Ovary (tissue), 9 donors: ENCODE results near the gene DGKD. TPM values are rescaled to one million over a fixed set of nuclear protein-coding genes. Genes with fewer than 3 reads are reported as not detected.

Experiments used
- DNase-seq, 5 donors: peaks; one replicate each; pipeline ENCODE4 v3.0.0-alpha.2; 2019 to 2020
- H3K27ac ChIP-seq, 2 donors: fragments of 200-600 bp; one replicate each; pipeline versions ENCODE4 v1.5.1 to v1.8.0; 2019 to 2022
- H3K27me3 ChIP-seq: fragments of 200-600 bp; one replicate; pipeline ENCODE4 v1.8.0; 2022
- H3K36me3 ChIP-seq: fragments of 200-600 bp; sonication (generic); one replicate; pipeline ENCODE4 v1.5.1; 2019
- H3K4me1 ChIP-seq: one replicate; pipeline ENCODE4 v1.8.1; 2013; ENCODE audit warnings: mild to moderate bottlenecking, moderate library complexity; ENCODE audit not compliant: insufficient read depth
- H3K4me3 ChIP-seq: fragments of 200-600 bp; sonication (generic); one replicate; pipeline ENCODE4 v1.5.1; 2017
- H3K9me3 ChIP-seq, 2 donors: fragments of 200-600 bp in 1 of 2; sonication (generic) in 1 of 2; one replicate each; pipeline versions ENCODE4 v1.5.1 to v1.8.1; 2013 to 2019; ENCODE audit warnings: mild to moderate bottlenecking in 1 of 2, moderate library complexity in 1 of 2
- CTCF ChIP-seq, 3 donors: fragments of 450-650 bp in 2 of 3; fragments of 200-600 bp in 1 of 3; IDR thresholded peaks; one replicate each; pipeline versions ENCODE4 v1.5.1 to v1.8.0; 2016 to 2022; ENCODE audit warnings: antibody characterized with exemption in 3 of 3, mild to moderate bottlenecking in 1 of 3
- EP300 ChIP-seq: sonication (generic); formaldehyde crosslinking; IDR thresholded peaks from one replicate; pipeline ENCODE4 v1.6.1; 2017; ENCODE audit warnings: antibody characterized with exemption
- POLR2A ChIP-seq: fragments of 450-650 bp; IDR thresholded peaks from one replicate; pipeline ENCODE4 v1.6.1; 2017; ENCODE audit warnings: antibody characterized with exemption, mild to moderate bottlenecking, moderate library complexity
- WGBS, 3 donors: extraction: QIAGEN DNeasy Blood & Tissue Kit in 1 of 3; methylation state at CpG; one replicate each; pipeline versions ENCODE4 v1.1.5 to v1.1.7; 2013 to 2017; 5-methylcytosine and 5-hydroxymethylcytosine counted together
- intact Hi-C, 4 donors: fragments of 100-400 bp; cut with DNase I; formaldehyde crosslinking; loops; one replicate each; pipeline versions ENCODE4 v1.11.0 to v1.15.1; 2022 to 2023
- polyA plus RNA-seq, 2 donors: library from polyadenylated mRNA; stranded (reverse); fragments of 200-250 nt in 1 of 2; fragments of 350-450 nt in 1 of 2; fragmentation: Illumina TruSeq in 1 of 2; extraction: RNeasy Lipid Tissue Mini Kit (QIAGEN cat#74804) in 1 of 2; gene quantifications; one replicate each; pipeline ENCODE4 v1.2.3, GENCODE V29; 2013 to 2014
- total RNA-seq, 7 donors: library from RNA; depleted of rRNA in 2 of 7; stranded (reverse); fragments of >200 nt in 2 of 7; fragmentation: NEBNext Ultra II Directional in 3 of 7; extraction: Animal tissue kit (Norgen Biotek cat#: 25700) in 3 of 7; gene quantifications; one replicate each; pipeline versions ENCODE4 v1.1.0 to v1.2.4, GENCODE V29; 2016 to 2023
- donor health status: DM: no; HTN: no; CAD: no; lungs with moderate emphysema.
- donor health status: DM: no; HTN: no; CAD: no.
- donor health status: Bipolar disorder and iron deficiency.
- donor health status: DM: yes; HTN: yes; CAD: no.
- donor health status: DM: no; HTN: no; CAD: no.
- donor health status: DM: yes; HTN: yes; CAD: no.

The DGKD gene
- total and polyA plus RNA-seq, 9 donors = 9.4 to 81.8 (median 36.3) TPM

- H3K4me3 ChIP-seq = no peak overlapping the region
- peaks cover 0 to 2% of the 10 kb centered on the region in 2 donors for H3K9me3 ChIP-seq
- intact Hi-C loops = no loop called here
- peaks cover 7% of the 10 kb centered on the region for H3K4me1 ChIP-seq
- no peaks in the 10 kb centered on the region for H3K36me3 ChIP-seq
- 75 to 87% (median 85%) methylated on average over 4 of the region's 4 CpGs for WGBS, 3 donors
- TF ChIP-seq EP300 (no peak), CTCF (IDR thresholded peaks at IDR 0.05) (no peak)
- H3K27me3 ChIP-seq = no peaks in the 10 kb centered on the region
- H3K27ac ChIP-seq = no peak overlapping the region
- DNase-seq = no peak
These were observed 58.8 kb downstream of the DGKD start for GRCh38 chr2:233413046-233413445.

- 61 to 76% (median 74%) methylated on average over 9 of the region's 9 CpGs for WGBS, 3 donors
- no peak overlapping the region for H3K27ac ChIP-seq
- peaks cover 10% of the 10 kb centered on the region for H3K4me1 ChIP-seq
These were observed 59.4 kb downstream of the DGKD start for GRCh38 chr2:233413559-233414272.

DNA sequence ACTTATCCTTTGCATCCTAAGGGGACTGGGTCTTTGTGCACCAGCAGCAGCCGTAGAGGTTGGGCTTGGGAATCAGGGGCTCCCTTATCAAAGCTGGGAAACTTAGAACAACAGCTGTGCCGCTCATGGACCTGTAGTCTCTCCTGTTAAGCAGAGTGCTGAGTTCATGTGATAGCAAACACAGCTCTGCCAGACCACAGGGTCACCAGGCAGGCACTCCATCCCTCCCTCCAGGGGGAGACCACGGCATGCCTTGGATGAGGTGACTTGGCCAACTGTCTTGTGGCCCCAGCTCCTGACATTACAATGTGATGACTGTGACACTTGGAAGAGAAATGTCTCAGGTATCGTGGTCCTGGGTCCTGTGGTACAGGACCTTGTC, 60.0 kb downstream of the DGKD start:
- Histone ChIP-seq H3K4me1 (peaks cover 9% of the 10 kb centered on the region), H3K36me3 (no peaks in the 10 kb centered on the region), H3K27me3 (no peaks in the 10 kb centered on the region), H3K4me3 (no peak overlapping the region), H3K9me3 (peaks cover 0 to 2% of the 10 kb centered on the region in 2 donors), H3K27ac (no peak overlapping the region)
- 71 to 91% (median 84%) methylated on average over 4 of the region's 4 CpGs for WGBS, 3 donors
- DNase-seq = no peak
- no peak for TF ChIP-seq EP300
- intact Hi-C loops = no loop called here

More at GRCh38 chr2:233413559-233414272, 59.4 kb downstream of the DGKD start:
- DNase-seq = no peak
- Histone ChIP-seq H3K27me3 (no peaks in the 10 kb centered on the region), H3K36me3 (no peaks in the 10 kb centered on the region), H3K9me3 (peaks cover 0 to 2% of the 10 kb centered on the region in 2 donors), H3K4me3 (no peak overlapping the region)
- no peak for TF ChIP-seq POLR2A
- TF ChIP-seq EP300 = no peak
- no peak for TF ChIP-seq CTCF (IDR thresholded peaks at IDR 0.05)
- intact Hi-C loops = no loop called here

DNA sequence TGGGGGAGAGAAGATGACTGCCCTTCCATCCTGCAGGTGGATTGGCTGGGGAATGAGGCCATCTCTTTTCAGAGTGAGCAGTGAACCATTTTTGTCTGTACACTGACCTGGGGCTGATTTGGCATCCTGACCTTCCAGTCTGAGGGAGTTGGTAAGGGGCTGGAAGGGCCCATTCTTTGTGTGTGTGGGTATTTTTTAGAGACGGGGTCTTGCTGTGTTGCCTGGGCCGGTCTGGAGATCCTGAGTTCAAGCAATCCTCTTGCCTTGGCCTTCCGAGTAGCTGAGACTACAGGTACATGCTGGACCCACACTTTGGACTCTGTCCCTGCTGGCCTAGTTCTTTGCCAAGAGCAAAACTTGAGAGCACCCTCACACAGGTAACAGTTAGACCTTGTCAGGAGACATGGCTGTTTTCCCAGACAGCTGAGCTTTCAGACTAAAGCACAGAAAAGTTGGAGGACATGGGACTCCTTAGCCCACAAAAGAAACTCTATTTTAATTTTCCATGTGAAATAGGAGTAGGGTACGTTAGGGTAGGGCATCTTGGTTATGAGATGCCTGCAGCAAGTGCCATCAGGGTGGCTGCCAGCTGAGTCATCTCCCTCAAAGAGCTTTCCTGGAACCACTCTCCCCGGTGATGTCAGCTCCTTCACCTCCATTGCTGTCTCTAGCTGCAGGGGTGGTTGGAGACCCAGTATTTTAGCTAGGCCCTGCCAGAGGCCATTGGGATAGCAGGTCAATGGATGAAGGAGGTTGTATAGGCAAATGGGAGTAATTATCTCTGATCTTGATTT, 60.7 kb downstream of the DGKD start:
- DNase-seq = no peak
- no peak for TF ChIP-seq CTCF (IDR thresholded peaks at IDR 0.05)
- no peak for TF ChIP-seq POLR2A
- TF ChIP-seq EP300 = no peak
- intact Hi-C loops = no loop called here
- Histone ChIP-seq H3K4me1 (peaks cover 16% of the 10 kb centered on the region), H3K36me3 (no peaks in the 10 kb centered on the region), H3K9me3 (peaks cover 0 to 2% of the 10 kb centered on the region in 2 donors), H3K4me3 (no peak overlapping the region), H3K27ac (no peak overlapping the region), H3K27me3 (no peaks in the 10 kb centered on the region)
- WGBS, 3 donors = 91 to 98% (median 96%) methylated on average over 5 of the region's 5 CpGs

- Histone ChIP-seq H3K9me3 (peaks cover 0 to 2% of the 10 kb centered on the region in 2 donors), H3K4me1 (peaks cover 22% of the 10 kb centered on the region), H3K36me3 (no peaks in the 10 kb centered on the region), H3K4me3 (no peak overlapping the region), H3K27me3 (no peaks in the 10 kb centered on the region), H3K27ac (no peak overlapping the region)
- WGBS, 3 donors = 80 to 94% (median 86%) methylated on average over 3 of the region's 3 CpGs
- intact Hi-C loops = no loop called here
- no peak for DNase-seq
- TF ChIP-seq CTCF (IDR thresholded peaks at IDR 0.05) (no peak), EP300 (no peak), POLR2A (no peak)
These were observed 61.9 kb downstream of the DGKD start for GRCh38 chr2:233416199-233416598.
